Suppressor macrophage treated with lipopolysaccharide for 1 hour (primary cell): ENCODE measurements around the gene CX3CL1.
"Not testable (repeated sequence)": the region's sequence is repeated elsewhere in the genome, so short reads cannot be mapped to it uniquely, and the experiment has no call there.

Source experiments
- DNase-seq, 3 donors: peaks; one replicate each; pipeline ENCODE4 v3.0.0-alpha.2; 2020 to 2022

The CX3CL1 gene

DNA sequence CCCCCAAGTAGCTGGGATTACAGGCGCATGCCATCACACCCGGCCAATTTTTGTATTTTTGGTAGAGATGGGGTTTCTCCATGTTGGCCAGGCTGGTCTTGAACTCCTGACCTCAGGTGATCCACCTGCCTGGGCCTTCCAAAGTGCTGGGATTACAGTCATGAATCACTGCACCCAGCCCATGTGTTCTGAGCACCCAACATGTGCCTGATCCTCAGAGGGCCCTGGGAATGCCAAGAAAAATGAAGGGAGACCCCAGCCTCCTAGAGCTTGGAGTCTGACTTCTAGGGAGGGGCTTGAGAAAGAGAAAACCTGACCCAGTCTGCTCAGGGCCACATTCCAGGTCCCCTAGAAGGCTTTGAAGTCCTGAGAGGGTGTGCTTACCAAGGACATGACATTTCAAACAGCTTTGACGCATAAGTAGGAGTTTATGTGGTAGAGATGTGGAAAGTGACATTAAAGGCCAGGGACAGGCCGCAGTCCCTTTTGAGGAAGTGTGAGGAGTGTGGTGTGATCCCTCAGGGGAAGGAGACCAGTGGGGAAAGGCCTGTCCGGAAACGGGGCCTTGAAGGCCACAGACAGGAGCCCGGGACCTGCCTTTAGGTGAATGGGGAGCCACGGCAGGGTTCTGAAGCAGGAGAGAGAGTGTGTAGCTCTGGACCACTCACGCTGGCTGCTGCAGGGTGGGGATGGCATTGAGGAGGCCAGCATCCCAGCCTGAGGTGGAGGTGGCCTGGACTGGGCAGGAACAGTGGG lies 14.8 kb upstream of the CX3CL1 start:
- peak; percentile 79 to 84 (median 80) for DNase-seq

DNA sequence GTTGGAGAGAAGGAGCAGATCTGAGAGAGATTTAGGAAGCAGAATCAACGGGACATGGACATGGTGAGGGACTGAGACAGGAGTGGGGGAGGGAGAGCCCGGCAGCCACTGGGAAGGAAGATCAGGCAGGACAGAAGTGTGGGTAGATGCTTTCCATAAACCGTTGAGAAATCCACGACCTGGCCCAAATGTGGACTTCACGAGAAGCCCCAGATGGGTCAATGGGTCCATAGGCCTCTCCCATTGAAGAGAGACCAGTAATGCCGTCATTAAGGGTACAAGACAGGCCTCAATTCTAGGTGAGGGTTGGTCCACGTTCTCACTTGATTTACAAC lies 14.2 kb upstream of the CX3CL1 start:
- DNase-seq: peak; percentile 27 to 54 (median 39)

DNA sequence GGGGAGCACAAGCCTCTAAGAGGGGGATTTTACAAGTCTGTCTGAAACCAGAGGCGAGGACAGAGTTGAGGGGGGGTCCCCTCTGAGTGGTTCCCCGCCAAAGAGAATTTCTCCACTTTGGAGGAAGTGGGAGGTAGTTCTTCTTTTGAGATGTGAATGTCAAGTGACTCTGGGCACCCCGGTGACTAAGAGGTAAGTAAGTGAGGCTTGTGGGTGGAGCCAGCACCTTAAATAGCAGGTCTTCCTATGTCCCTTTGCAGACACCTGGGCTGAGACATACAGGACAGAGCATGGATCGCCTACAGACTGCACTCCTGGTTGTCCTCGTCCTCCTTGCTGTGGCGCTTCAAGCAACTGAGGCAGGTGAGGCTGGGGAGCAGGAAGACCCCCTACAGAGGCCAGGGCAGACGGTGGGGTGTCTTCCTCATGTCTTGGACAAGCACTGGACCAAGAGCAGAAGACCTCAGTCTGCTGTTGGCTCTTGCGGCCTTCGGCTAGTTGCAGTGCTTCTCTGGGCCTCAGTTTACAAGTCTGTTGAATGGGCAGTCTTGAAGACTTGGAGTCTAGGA lies 13.7 kb upstream of the CX3CL1 start, which contains the start of gene CCL22:
TSS of gene CCL22 (plus strand) at position 257 of the 569 bp plus-strand sequence. CDS start at position 291, 34 bp downstream.
- peak; percentile 86 to 87 (median 86) for DNase-seq

DNA sequence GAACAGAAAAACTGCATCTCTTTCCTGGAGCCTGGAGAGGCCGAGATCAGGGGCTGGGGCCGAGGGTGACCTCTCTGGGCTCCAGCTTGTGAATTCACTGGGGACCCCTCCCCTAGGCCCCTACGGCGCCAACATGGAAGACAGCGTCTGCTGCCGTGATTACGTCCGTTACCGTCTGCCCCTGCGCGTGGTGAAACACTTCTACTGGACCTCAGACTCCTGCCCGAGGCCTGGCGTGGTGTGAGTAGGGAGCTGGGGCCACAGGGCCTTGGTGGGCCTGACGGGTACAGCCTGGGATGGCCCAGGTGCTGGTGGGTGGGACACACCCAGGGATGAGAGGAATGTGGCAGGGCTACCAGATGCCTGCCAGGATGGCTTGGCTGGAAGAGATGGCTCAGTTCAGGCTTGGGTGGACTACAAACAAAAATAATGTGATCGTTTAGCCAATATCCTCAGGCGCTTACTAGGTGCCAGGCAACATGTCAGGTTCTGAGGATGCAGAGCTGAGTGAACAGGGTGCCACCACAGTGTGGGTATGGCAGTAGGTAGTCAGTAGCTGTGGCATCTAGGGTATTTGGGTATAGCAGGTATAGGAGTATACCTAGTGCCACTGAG lies 11.9 kb upstream of the CX3CL1 start:
- no peak for DNase-seq

- DNase-seq: no peak
Observed at GRCh38 chr16:57361404-57361803, 10.9 kb upstream of the CX3CL1 start.

DNA sequence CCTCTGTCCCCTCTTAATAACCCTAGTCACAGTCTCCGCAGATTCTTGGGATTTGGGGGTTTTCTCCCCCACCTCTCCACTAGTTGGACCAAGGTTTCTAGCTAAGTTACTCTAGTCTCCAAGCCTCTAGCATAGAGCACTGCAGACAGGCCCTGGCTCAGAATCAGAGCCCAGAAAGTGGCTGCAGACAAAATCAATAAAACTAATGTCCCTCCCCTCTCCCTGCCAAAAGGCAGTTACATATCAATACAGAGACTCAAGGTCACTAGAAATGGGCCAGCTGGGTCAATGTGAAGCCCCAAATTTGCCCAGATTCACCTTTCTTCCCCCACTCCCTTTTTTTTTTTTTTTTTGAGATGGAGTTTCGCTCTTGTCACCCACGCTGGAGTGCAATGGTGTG lies 8.1 kb upstream of the CX3CL1 start:
- DNase-seq: no peak

- DNase-seq: peak; percentile 31 to 66 (median 48)
Observed at GRCh38 chr16:57366544-57367040, 5.7 kb upstream of the CX3CL1 start.

- DNase-seq: peak in 2 of 3 donors; percentile 30 to 46
Observed at GRCh38 chr16:57367116-57367752, 5.1 kb upstream of the CX3CL1 start.

GRCh38 chr16:57371494-57372371 lies 557 bp upstream of the CX3CL1 start:
- no peak for DNase-seq

DNA sequence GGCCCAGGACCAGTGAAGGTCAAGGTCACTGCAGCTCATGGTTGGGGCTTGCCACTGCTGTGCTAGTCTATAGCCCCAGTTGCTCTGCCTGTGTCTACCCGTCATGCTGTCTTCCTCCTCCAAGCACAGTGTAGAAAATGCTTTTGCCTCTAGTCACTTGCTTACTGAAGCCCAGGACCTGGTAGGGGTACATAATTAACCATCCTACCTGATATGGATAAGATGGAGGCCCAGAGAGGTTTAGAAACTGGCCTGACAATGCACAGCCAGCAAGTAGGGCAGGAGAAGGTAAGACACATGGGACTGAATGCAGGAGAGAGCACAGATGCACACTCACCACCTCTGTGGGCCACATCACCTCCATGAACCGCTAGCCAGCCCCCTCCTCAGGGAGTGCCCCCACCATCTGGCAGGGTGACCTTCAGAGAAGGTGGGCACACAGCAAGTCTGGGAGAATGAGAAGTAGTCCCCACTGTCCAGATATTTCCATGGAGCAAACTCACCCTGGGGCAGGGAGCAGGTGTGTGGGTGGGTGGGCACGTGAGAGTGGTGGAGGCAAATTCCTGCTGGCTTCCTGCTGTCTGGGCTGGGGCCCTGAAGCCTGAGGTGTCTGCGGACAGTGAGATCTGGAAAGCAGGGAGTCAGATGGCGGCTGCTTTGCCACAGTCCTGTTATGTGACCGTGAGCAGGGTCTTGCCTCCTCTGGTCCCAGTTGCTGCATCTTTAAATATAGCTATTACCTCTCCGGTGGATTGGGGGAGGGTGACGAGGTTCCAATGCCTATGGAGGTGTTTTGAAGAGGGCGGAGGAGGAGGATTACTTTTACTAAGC lies 1.0 kb downstream of the CX3CL1 start:
- no peak for DNase-seq

GRCh38 chr16:57374067-57374534 lies 1.8 kb downstream of the CX3CL1 start:
- DNase-seq: no peak

GRCh38 chr16:57374925-57375465 lies 2.7 kb downstream of the CX3CL1 start:
- not testable (repeated sequence) for DNase-seq

GRCh38 chr16:57376313-57376818 lies 4.1 kb downstream of the CX3CL1 start:
- DNase-seq: no peak

DNA sequence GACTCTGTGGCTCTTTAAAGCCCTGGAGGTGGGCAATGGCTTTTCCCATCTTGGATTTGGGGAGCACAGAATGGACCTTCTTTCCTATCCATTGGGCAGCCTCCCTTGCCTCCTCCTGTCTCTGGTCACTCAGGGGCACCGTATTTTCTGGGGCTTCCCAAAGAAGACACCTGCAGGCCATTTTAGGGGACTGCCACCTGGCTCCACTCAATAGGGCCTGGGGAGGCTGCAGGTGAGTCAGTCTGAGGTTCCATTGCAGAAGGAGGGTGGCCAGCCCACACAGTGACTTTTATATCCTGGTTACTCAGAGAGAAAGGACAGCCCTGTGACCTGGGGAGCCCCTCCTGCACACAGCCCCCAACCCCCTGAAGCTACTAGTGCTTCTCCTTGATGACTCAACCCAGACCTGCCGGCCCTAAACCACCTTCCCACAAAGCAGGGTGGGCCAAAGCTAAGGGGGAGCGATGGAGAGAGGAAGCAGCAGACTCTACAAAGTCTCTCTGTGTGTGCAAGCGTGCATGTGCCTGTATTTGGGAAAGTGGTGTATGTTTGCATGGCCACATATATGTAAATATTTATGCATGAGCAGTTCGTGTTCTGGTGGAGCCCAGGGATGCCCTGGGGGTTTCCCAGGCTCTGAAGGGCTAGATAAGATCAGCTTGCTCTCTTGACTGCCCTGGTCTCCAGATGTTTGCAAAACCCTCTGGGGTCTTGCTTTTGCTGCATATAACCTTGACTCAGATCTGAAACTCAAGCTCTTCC lies 5.0 kb downstream of the CX3CL1 start:
- DNase-seq: peak; percentile 46 to 65 (median 58)

DNA sequence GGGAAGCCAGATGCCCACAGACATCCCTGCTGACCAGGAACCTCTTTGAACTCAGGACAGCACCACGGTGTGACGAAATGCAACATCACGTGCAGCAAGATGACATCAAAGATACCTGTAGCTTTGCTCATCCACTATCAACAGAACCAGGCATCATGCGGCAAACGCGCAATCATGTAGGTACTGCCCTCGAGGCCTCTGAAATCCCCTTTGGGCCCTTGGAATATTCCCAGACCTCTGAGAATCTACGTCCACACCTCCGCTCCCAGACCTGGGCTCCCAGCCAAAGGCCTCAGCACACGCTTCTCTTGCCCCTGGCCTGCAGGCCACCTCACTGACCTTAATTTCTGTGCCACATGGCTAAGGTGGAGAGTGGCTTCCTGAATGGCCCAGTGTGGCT lies 7.3 kb downstream of the CX3CL1 start:
- no peak for DNase-seq

DNA sequence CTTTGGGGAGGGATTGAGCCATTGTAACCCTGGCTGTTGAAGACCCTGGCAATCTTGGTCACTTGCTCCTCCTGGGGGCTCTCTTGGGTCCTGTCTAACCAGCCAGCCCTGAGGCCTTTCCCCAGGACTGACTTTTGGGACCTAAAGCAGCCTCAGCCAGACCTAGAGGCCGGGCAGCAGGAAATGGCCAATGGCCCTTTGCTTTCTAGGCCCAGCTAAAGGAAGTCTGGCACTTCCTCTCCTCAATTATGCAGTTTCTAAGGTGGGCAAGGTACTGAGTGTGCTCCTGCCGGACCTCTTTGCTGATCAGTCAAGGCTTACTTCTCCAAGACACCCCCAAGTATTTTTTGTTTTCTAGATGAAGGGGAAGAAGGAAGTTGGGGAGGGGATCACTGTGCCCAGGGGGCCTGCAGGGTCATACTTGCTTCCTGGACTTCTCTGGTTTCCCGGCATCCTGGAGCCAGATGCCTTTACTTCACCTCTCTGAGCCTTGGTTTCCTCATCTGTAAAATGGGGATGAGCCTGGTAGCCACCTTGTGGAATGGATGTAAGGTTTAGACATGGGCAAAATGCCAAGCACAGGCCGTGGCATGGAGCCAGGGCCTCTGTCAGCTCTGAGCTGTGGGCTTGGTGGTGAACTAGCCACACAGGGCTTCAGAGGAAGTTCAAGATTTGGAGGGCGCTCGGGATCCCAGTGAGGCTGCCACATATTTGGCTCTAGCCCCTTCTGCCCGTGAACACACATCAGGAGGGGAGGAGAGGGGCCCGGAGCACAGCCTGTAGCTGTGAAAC lies 8.6 kb downstream of the CX3CL1 start:
- DNase-seq: peak in 1 of 3 donors; percentile 40

GRCh38 chr16:57381791-57382534 lies 9.7 kb downstream of the CX3CL1 start:
- DNase-seq: no peak

- DNase-seq: no peak
Observed at GRCh38 chr16:57382535-57383275, 10.4 kb downstream of the CX3CL1 start.
